MM.1S (cell line): ENCODE results near the gene MRPS18B.

Source experiments
- DNase-seq: peaks from one replicate; pipeline ENCODE4 v3.0.0-alpha.2; 2015
- H2AFZ ChIP-seq: fragments of 300-600 bp; sonication (generic); 2 replicates; pipeline ENCODE4 v1.6.0; 2016; ENCODE audit warnings: antibody characterized with exemption, low read length
- H3F3A ChIP-seq: fragments of 300-600 bp; sonication (generic); 2 replicates; pipeline ENCODE4 v1.6.1; 2016; ENCODE audit warnings: mild to moderate bottlenecking, antibody characterized with exemption, low read length, moderate library complexity, mixed read lengths; ENCODE audit not compliant: insufficient read depth
- H3K27ac ChIP-seq: fragments of 300-600 bp; sonication (generic); 2 replicates; pipeline ENCODE4 v1.5.1; 2016; ENCODE audit warnings: mild to moderate bottlenecking, low read length
- H3K27me3 ChIP-seq: fragments of 300-600 bp; sonication (generic); replicated peaks from 2 replicates; pipeline ENCODE4 v1.6.0; 2016; ENCODE audit warnings: low read length; ENCODE audit not compliant: insufficient read depth
- H3K36me3 ChIP-seq: fragments of 300-600 bp; sonication (generic); replicated peaks from 2 replicates; pipeline ENCODE4 v1.6.1; 2016; ENCODE audit warnings: mild to moderate bottlenecking, low read length, mixed read lengths; ENCODE audit not compliant: insufficient read depth
- H3K4me1 ChIP-seq: fragments of 300-600 bp; sonication (generic); 2 replicates; pipeline ENCODE4 v1.6.1; 2016; ENCODE audit warnings: low read length, mixed read lengths
- H3K4me2 ChIP-seq: fragments of 300-600 bp; sonication (generic); 2 replicates; pipeline ENCODE4 v1.6.0; 2016; ENCODE audit warnings: low read depth, low read length
- H3K4me3 ChIP-seq: fragments of 300-600 bp; sonication (generic); 2 replicates; pipeline ENCODE4 v1.5.1; 2016; ENCODE audit warnings: low read length, mixed read lengths
- H3K79me2 ChIP-seq: fragments of 300-600 bp; sonication (generic); 2 replicates; pipeline ENCODE4 v1.6.1; 2016; ENCODE audit warnings: mixed run types, low read length, mixed read lengths
- H3K9ac ChIP-seq: fragments of 300-600 bp; sonication (generic); 2 replicates; pipeline ENCODE4 v1.6.1; 2016; ENCODE audit warnings: low read length, mixed read lengths
- H3K9me2 ChIP-seq: fragments of 300-600 bp; sonication (generic); replicated peaks from 2 replicates; pipeline ENCODE4 v1.6.1; 2016; ENCODE audit warnings: mild to moderate bottlenecking, low read length, mixed read lengths; ENCODE audit not compliant: insufficient read depth
- H3K9me3 ChIP-seq: fragments of 300-600 bp; sonication (generic); replicated peaks from 2 replicates; pipeline ENCODE4 v1.6.1; 2016; ENCODE audit warnings: mild to moderate bottlenecking, low read length, mixed read lengths; ENCODE audit not compliant: insufficient read depth
- H4K20me1 ChIP-seq: fragments of 300-600 bp; sonication (generic); 2 replicates; pipeline ENCODE4 v1.6.1; 2016; ENCODE audit warnings: mild to moderate bottlenecking, low read length, moderate library complexity, mixed read lengths; ENCODE audit not compliant: insufficient read depth
- CTCF ChIP-seq: fragments of 300-600 bp; sonication (generic); IDR thresholded peaks from 2 replicates; pipeline ENCODE4 v1.5.1; 2016; ENCODE audit warnings: antibody characterized with exemption, low read length, mixed read lengths
- EZH2 ChIP-seq: fragments of 300-600 bp; sonication (generic); optimal IDR thresholded peaks from 2 replicates; pipeline ENCODE3; 2017; ENCODE audit warnings: low read depth, mild to moderate bottlenecking, antibody characterized with exemption, low read length, mixed read lengths
- EZH2phosphoT487 ChIP-seq: fragments of 300-600 bp; sonication (generic); IDR thresholded peaks from 2 replicates; pipeline ENCODE4 v1.6.1; 2018; ENCODE audit warnings: antibody characterized with exemption, low read length

MRPS18B gene

GRCh38 chr6:30614044-30614842 lies 3.4 kb upstream of the MRPS18B start:
- Histone ChIP-seq H3K79me2 (peaks cover 87% of the 10 kb centered on the region), H3K36me3 (peaks cover 13% of the 10 kb centered on the region; the same call in 1 of the 2 replicates), H3K4me3 (peak overlapping the region; percentile 20; the same call in 1 of the 2 replicates), H3K9me2 (no peaks in the 10 kb centered on the region), H3K9me3 (no peaks in the 10 kb centered on the region), H3K27me3 (no peaks in the 10 kb centered on the region), H2AFZ (no peak overlapping the region), H3K4me2 (peak overlapping the region; percentile 74), H3K9ac (peak overlapping the region; percentile 35; the same call in 1 of the 2 replicates), H3F3A (peaks cover 37% of the 10 kb centered on the region), H3K4me1 (peaks cover 8% of the 10 kb centered on the region; the same call in 1 of the 2 replicates), H4K20me1 (no peaks in the 10 kb centered on the region; the same call in 1 of the 2 replicates), H3K27ac (peak overlapping the region; percentile 96; the same call in 1 of the 2 replicates)
- no peak for TF ChIP-seq CTCF
- no peak for TF ChIP-seq EZH2
- TF ChIP-seq EZH2phosphoT487, result no peak
- DNase-seq, result no peak

GRCh38 chr6:30614843-30615218 lies 2.8 kb upstream of the MRPS18B start:
- Histone ChIP-seq H3K4me1 (peaks cover 8% of the 10 kb centered on the region; the same call in 1 of the 2 replicates), H4K20me1 (no peaks in the 10 kb centered on the region; the same call in 1 of the 2 replicates), H3K36me3 (peaks cover 11% of the 10 kb centered on the region; the same call in 1 of the 2 replicates), H3K9me3 (no peaks in the 10 kb centered on the region), H3K27me3 (no peaks in the 10 kb centered on the region), H3K9me2 (no peaks in the 10 kb centered on the region), H3K9ac (peak overlapping the region; percentile 100), H3K4me3 (peak overlapping the region; percentile 95), H3K4me2 (peak overlapping the region; percentile 74), H3K27ac (peak overlapping the region; percentile 96), H3F3A (peaks cover 37% of the 10 kb centered on the region), H2AFZ (no peak overlapping the region), H3K79me2 (peaks cover 87% of the 10 kb centered on the region)
- TF ChIP-seq EZH2phosphoT487 (no peak), EZH2 (no peak), CTCF (no peak)
- peak; percentile 94 for DNase-seq

- Histone ChIP-seq H3K4me3 (peak overlapping the region; percentile 95), H3K27ac (peak overlapping the region; percentile 96), H3K79me2 (peaks cover 82% of the 10 kb centered on the region), H3K9me2 (no peaks in the 10 kb centered on the region), H3K4me2 (peak overlapping the region; percentile 74), H3F3A (peaks cover 37% of the 10 kb centered on the region), H3K4me1 (peaks cover 8% of the 10 kb centered on the region; the same call in 1 of the 2 replicates), H3K36me3 (peaks cover 10% of the 10 kb centered on the region; the same call in 1 of the 2 replicates), H3K9me3 (no peaks in the 10 kb centered on the region), H2AFZ (no peak overlapping the region), H3K9ac (peak overlapping the region; percentile 100), H4K20me1 (no peaks in the 10 kb centered on the region; the same call in 1 of the 2 replicates), H3K27me3 (no peaks in the 10 kb centered on the region)
- TF ChIP-seq EZH2phosphoT487, result no peak
- TF ChIP-seq EZH2, result no peak
- TF ChIP-seq CTCF, result no peak
- DNase-seq, result peak; percentile 42
These were observed 2.3 kb upstream of the MRPS18B start for GRCh38 chr6:30615219-30615957.
